Central memory CD8-positive, alpha-beta T cell (primary cell): ENCODE measurements around the gene F7.
"Not testable (repeated sequence)": the region's sequence is repeated elsewhere in the genome, so short reads cannot be mapped to it uniquely, and the experiment has no call there.

ENCODE experiments used
- ATAC-seq: fragments of 150-1000 bp; cut with Tn5 transposase; replicated peaks from 2 replicates; pipeline ENCODE4 v1.10.0; 2022; ENCODE audit warnings: mild to moderate bottlenecking, moderate FRiP score, moderate number of reproducible peaks; ENCODE audit not compliant: poor library complexity, severe bottlenecking; ENCODE audit errors: extremely low read depth
- DNase-seq, 2 donors: peaks; one replicate each; pipeline ENCODE4 v3.0.0; 2021; ENCODE audit warnings: low spot score in 2 of 2
- H3K27ac Mint-ChIP-seq: one replicate; pipeline ENCODE4 v1.8.0; 2022; ENCODE audit warnings: low read depth, mild to moderate bottlenecking, moderate library complexity, mixed read lengths
- H3K27me3 Mint-ChIP-seq: one replicate; pipeline ENCODE4 v1.8.0; 2022; ENCODE audit warnings: mixed read lengths
- H3K36me3 Mint-ChIP-seq: one replicate; pipeline ENCODE4 v1.8.0; 2022; ENCODE audit warnings: mild to moderate bottlenecking, moderate library complexity, mixed read lengths; ENCODE audit not compliant: insufficient read depth
- H3K4me1 Mint-ChIP-seq: one replicate; pipeline ENCODE4 v1.8.0; 2022; ENCODE audit warnings: mixed read lengths
- H3K4me3 Mint-ChIP-seq: one replicate; pipeline ENCODE4 v1.8.0; 2022; ENCODE audit warnings: mild to moderate bottlenecking, moderate library complexity, mixed read lengths
- H3K9me3 Mint-ChIP-seq: one replicate; pipeline ENCODE4 v1.8.0; 2022; ENCODE audit warnings: mixed read lengths

F7 gene

DNA sequence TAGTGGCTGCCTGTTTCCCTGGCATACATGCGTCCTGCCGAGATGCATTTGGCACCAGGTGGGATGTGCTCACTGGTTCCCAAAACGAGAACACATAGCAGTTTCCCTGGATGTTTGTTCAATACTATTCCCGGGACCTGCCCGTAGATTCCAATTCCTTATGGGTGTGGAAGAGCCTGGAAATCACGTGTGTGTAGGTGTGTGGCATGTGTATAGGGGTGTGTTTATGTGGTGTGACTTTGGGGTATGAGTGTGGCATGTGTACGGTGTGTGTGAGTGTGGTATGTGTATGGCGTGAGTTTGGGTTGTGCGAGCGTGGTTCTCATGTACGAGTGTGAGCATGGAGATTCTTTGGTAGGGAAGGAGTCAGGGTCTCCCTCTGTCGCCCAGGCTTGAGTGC, 2.9 kb upstream of the F7 start:
- Mint-ChIP-seq H3K4me1 (no peaks in the 10 kb centered on the region), H3K4me3 (no peak overlapping the region), H3K9me3 (no peaks in the 10 kb centered on the region), H3K27ac (no peak overlapping the region), H3K36me3 (peaks cover 3% of the 10 kb centered on the region), H3K27me3 (no peaks in the 10 kb centered on the region)
- no peak for DNase-seq
- no peak for ATAC-seq

DNA sequence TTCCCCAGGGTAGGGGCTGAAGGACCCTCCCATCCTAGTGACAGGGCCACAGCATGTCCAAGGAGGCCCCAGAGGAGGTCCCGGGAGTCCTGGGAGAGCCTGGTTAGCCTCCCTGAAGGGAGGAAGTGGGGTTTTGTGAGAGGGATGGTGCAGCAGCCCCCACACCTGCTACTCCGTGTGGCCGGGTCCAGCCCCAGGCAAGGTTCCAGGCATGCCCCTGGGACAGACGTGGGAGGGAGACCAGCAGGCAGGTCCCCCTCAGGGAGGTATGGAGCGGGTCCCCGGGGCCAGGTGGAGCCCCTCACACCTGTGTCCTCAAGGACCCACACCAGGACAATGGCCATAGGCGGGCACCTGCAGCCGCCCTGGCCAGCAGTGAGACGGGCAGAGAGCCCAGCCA, 1.9 kb upstream of the F7 start:
- Mint-ChIP-seq H3K36me3 (peaks cover 1% of the 10 kb centered on the region), H3K27ac (no peak overlapping the region), H3K27me3 (no peaks in the 10 kb centered on the region), H3K4me1 (no peaks in the 10 kb centered on the region), H3K4me3 (no peak overlapping the region), H3K9me3 (no peaks in the 10 kb centered on the region)
- ATAC-seq = no peak
- DNase-seq = no peak

DNA sequence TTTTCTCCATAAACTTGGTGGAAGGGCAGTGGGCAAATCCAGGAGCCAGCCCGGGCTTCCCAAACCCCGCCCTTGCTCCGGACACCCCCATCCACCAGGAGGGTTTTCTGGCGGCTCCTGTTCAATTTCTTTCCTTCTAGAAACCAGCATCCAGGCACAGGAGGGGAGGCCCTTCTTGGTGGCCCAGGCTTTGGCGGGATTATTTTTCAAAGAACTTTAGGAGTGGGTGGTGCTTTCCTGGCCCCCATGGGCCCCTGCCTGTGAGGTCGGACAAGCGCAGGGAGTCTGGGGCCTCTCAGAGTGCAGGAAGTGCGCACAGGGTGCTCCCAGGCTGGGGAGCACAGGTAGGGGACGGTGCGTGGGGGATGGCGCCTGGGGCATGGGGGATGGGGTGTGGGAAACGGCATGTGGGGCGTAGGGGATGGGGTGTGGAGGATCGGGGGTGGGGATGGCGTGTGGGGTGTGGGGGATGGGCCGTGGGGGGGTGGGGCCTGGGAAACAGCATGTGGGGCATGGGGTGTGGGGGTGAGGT, 396 bp downstream of the F7 start:
- H3K4me3 Mint-ChIP-seq = no peak overlapping the region
- ATAC-seq (no peak), DNase-seq (no peak)
- H3K9me3 Mint-ChIP-seq = no peaks in the 10 kb centered on the region
- no peaks in the 10 kb centered on the region for H3K4me1 Mint-ChIP-seq
- H3K36me3 Mint-ChIP-seq = no peaks in the 10 kb centered on the region
- no peaks in the 10 kb centered on the region for H3K27me3 Mint-ChIP-seq
- no peak overlapping the region for H3K27ac Mint-ChIP-seq

DNA sequence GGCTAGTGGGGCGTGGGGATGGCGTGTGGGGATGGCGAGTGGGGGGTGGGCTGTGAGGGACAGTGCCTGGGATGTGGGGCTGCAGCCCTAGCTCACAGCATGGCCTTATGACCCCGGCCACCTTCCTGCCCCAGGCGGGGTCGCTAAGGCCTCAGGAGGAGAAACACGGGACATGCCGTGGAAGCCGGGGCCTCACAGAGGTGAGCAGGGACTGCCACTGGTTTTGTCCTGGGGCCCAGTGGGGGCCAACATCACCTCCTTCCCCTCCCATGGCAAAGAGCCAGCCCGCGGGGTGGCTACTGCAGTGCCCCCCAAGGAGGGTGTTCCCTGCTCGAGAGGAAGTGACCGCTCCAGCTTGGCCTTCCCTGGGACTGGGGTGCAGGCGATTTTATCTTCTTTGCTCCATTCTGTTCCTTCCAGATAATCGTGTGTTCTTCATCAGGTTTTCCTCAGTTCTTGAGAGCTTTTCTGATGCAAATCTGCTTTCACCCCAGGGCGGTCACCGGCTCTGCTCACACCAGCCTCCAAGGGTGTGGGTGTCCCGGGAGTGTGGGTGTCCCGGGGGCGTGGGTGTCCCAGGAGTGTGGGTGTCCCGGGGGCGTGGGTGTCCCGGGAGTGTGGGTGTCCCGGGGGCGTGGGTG, 1.2 kb downstream of the F7 start:
- Mint-ChIP-seq H3K4me3 (no peak overlapping the region), H3K36me3 (no peaks in the 10 kb centered on the region), H3K4me1 (no peaks in the 10 kb centered on the region), H3K27me3 (no peaks in the 10 kb centered on the region), H3K27ac (no peak overlapping the region), H3K9me3 (no peaks in the 10 kb centered on the region)
- no peak for DNase-seq
- ATAC-seq = no peak

DNA sequence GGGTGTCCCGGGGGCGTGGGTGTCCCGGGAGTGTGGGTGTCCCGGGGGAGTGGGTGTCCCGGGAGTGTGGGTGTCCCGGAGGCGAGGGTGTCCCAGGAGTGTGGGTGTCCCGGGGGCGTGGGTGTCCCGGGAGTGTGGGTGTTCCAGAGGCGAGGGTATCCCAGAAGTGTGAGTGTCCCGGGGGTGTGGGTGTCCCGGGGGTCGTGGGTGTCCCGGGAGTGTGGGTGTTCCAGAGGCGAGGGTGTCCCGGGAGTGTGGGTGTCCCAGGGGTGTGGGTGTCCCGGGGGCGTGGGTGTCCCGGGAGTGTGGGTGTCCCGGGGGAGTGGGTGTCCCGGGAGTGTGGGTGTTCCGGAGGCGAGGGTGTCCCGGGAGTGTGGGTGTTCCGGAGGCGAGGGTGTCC, 2.9 kb downstream of the F7 start:
- not testable (repeated sequence) for H3K36me3 Mint-ChIP-seq, ATAC-seq, DNase-seq, H3K4me1 Mint-ChIP-seq, H3K27me3 Mint-ChIP-seq, H3K9me3 Mint-ChIP-seq, H3K4me3 Mint-ChIP-seq, H3K27ac Mint-ChIP-seq

DNA sequence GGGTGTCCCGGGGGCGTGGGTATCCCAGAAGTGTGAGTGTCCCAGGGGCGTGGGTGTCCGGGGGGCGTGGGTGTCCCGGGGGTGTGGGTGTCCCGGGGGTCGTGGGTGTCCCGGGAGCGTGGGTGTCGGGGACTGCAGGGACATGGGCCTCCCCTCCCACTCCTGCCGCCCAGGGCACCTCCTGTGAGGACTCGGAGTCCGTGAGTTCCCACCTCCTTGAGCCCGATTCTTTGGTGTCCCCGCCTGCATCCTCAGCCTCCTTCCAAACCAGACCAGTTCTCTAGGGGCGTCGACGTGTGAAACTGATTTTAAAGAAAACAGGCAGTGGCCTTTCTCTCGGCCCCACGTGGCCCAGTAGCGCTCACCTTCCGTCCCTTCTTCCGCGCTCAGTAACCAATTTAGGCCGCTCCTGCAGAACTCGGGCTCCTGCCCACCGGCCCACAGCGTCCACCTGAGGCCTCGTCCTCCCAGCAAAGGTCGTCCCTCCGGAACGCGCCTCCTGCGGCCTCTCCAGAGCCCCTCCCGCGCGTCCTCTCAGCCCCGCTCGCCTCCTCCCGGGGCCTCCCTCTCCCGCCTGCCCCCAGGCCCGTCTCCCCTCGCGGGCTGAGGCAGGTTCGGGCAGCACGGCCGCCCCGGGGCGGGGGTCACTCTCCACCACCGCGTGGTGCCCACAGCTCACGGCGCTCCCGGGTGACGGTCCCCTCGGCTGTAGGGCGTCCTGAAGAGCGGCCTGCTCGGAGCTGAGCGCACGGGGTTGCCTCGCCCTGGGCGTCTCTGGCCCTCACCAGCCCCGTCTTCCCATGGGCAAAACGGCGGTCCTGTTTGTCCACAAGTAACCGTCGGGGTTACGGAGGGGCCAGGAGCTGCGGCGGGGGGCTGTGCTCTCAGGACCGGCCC, 3.8 kb downstream of the F7 start:
- Mint-ChIP-seq H3K27ac (no peak overlapping the region), H3K4me1 (no peaks in the 10 kb centered on the region), H3K9me3 (no peaks in the 10 kb centered on the region), H3K27me3 (no peaks in the 10 kb centered on the region), H3K4me3 (peak overlapping the region; percentile 64), H3K36me3 (no peaks in the 10 kb centered on the region)
- no peak for ATAC-seq
- DNase-seq = no peak

DNA sequence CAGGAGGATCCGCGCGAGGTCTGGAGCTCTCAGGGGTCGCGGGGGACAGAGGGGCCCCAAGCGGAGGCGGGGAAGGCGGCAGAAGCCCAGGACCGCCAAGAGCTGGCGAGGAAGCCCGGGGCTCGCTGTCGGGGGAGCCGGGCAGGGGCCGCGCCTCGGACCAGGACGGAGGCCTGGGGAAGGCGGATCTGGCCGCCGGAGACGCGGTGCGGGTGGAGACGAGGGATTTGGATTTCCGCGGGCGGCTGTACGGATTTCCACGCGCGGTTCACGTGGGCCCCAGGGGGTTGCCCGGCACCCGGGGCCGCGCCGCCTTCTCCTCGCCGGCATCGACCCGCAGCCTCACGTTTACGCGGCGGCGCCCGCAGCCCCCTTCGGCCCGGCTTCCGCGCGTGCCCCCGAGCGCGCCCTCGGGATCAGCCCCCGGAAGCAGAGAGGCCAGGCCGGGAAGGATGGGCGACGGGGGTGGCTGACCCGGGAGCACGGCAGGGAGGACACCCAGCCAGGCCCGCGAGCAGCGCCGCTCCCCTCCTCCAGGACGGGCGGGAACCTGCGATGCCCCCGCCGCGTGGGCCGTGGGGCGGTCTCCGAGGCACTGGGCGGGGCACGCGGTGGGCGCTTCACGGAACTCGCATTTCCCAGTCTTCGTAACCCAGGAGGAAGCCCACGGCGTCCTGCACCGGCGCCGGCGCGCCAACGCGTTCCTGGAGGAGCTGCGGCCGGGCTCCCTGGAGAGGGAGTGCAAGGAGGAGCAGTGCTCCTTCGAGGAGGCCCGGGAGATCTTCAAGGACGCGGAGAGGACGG, 4.7 kb downstream of the F7 start:
- ATAC-seq = peak; percentile 54
- Mint-ChIP-seq H3K27me3 (no peaks in the 10 kb centered on the region), H3K36me3 (no peaks in the 10 kb centered on the region), H3K9me3 (no peaks in the 10 kb centered on the region), H3K4me3 (peak overlapping the region; percentile 64), H3K27ac (no peak overlapping the region), H3K4me1 (no peaks in the 10 kb centered on the region)
- no peak for DNase-seq

DNA sequence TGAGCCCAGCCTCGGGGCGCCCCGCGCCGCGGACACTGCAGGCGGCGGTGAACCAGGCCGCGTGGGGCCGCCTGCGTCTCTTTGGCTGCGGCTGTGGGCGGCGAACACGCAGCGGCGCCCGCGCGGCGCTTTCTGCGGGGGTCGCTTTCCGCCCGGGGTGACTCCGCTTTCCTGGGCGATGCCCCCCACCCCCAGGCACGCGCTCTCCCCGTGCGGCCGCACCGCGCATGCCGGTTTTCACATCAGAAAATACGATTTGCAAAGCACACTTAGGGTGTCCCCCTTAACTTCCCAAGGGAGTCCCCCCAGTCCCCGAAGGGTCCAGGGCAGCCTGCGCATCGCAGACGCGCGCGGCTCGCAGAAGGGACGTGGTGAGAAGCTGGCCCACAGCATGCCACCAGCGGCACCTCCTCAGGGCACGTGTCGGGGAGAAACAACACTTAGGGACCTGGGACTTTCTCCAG, 5.3 kb downstream of the F7 start:
- no peaks in the 10 kb centered on the region for H3K4me1 Mint-ChIP-seq
- H3K27me3 Mint-ChIP-seq = no peaks in the 10 kb centered on the region
- ATAC-seq (no peak), DNase-seq (no peak)
- H3K27ac Mint-ChIP-seq = no peak overlapping the region
- no peaks in the 10 kb centered on the region for H3K36me3 Mint-ChIP-seq
- no peaks in the 10 kb centered on the region for H3K9me3 Mint-ChIP-seq
- peak overlapping the region; percentile 64 for H3K4me3 Mint-ChIP-seq

DNA sequence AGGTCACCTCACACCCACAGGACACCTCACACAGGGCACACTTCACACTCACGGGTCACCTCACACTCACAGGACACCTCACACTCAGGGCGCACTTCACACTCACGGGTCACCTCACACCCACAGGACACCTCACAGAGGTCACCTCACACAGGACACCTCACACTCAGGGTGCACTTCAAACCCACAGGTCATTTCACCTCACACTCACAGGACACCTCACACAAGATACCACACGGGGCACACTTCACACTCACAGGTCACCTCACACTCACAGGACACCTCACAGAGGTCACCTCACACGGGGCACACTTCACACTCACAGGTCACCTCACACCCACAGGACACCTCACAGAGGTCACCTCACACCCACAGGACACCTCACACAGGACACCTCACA, 6.2 kb downstream of the F7 start:
- not testable (repeated sequence) for H3K27me3 Mint-ChIP-seq, ATAC-seq, DNase-seq, H3K4me3 Mint-ChIP-seq, H3K36me3 Mint-ChIP-seq, H3K9me3 Mint-ChIP-seq, H3K4me1 Mint-ChIP-seq, H3K27ac Mint-ChIP-seq

DNA sequence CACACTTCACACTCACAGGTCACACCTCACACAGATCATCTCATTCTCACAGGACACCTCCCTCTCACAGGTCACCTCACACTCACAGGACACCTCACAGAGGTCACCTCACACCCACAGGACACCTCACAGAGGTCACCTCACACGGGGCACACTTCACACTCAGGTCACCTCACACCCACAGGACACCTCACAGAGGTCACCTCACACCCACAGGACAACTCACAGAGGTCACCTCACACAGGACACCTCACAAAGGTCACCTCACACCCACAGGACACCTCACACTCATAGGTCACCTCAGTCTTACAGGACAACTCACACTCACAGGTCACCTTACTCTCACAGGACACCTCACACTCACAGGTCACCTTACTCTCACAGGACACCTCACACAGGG, 6.9 kb downstream of the F7 start:
- H3K36me3 Mint-ChIP-seq, H3K4me3 Mint-ChIP-seq, H3K27ac Mint-ChIP-seq, H3K9me3 Mint-ChIP-seq, H3K4me1 Mint-ChIP-seq, ATAC-seq, DNase-seq, H3K27me3 Mint-ChIP-seq: not testable (repeated sequence)

DNA sequence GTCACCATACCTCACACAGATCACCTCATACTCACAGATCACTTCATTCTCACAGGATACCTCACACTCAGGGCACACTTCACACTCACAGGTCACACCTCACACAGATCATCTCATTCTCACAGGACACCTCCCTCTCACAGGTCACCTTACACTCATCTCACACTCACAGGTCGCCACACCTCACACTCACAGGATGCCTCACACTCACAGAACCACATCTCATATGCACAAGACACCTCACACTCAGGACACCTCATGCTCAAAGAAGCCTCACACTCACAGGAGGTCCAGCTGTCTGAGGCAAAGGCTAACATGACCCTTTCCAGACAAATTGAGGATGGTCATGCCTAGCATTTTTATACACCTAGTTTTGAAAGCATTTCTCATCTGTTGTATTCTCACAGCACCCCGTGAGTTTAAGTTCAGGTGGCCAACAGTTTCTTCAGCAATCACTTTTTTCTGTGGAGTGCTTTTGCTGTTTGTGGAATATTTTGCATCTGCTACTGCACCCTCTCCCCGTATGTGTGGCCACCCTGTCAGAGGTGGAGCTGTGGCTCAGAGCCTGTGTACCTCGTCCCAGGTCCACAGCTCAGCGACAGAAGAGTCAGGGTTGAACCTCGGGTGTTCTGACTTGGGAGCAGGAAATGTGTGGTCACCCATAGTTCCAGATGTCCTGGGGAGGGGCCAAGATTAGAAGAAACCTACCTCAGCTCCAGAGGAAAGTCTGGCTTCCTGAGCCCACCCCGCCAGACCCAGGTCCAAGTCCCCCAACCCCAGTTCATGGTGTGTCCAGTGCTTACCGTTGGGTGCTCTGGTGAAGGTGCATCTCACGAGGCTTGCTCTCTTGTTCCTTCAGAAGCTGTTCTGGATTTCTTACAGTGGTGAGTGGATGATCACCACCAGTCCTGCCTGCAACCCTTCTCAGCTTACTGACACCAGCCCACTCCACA, 7.6 kb downstream of the F7 start:
- H3K4me1 Mint-ChIP-seq = no peaks in the 10 kb centered on the region
- no peak for DNase-seq
- no peaks in the 10 kb centered on the region for H3K27me3 Mint-ChIP-seq
- ATAC-seq = no peak
- H3K9me3 Mint-ChIP-seq = no peaks in the 10 kb centered on the region
- no peak overlapping the region for H3K27ac Mint-ChIP-seq
- no peaks in the 10 kb centered on the region for H3K36me3 Mint-ChIP-seq
- no peak overlapping the region for H3K4me3 Mint-ChIP-seq

DNA sequence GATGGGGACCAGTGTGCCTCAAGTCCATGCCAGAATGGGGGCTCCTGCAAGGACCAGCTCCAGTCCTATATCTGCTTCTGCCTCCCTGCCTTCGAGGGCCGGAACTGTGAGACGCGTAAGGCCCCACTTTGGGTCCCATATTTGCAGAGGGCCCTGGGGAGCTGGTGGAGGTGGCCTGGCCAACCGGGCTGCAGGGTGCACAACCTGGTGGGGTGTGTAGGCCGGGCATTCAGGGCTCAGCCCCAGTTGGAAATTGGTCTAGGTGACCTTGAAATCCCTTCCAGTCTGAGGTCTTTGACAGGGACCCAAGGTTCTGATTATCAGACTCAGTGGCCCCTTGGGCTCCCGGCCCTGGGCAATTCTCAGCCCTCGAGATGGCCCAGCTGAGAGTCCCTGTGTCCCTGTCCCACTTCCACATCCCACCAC, 8.3 kb downstream of the F7 start:
- no peaks in the 10 kb centered on the region for H3K9me3 Mint-ChIP-seq
- no peaks in the 10 kb centered on the region for H3K27me3 Mint-ChIP-seq

More for the DNA sequence above, 8.3 kb downstream of the F7 start:
- no peak for DNase-seq
- Mint-ChIP-seq H3K4me1 (no peaks in the 10 kb centered on the region), H3K4me3 (no peak overlapping the region), H3K27ac (no peak overlapping the region), H3K36me3 (no peaks in the 10 kb centered on the region)
- ATAC-seq = no peak
